H1 (cell line): ENCODE measurements around the gene SMC3. TPM values are rescaled to one million over a fixed set of nuclear protein-coding genes. Genes with fewer than 3 reads are reported as not detected.

ENCODE experiments used
- CTCF ChIA-PET: fragments of 300-600 bp; sonication (Branson Sonifier 250); formaldehyde crosslinking; loops from one replicate; lab custom pipeline; 2021; ENCODE audit not compliant: partially characterized antibody; lab: Charles Lee
- POLR2A ChIA-PET: fragments of 300-600 bp; sonication (Branson Sonifier 250); formaldehyde crosslinking; loops from one replicate; lab custom pipeline; 2021; ENCODE audit warnings: inconsistent platforms; ENCODE audit not compliant: partially characterized antibody; lab: Charles Lee
- DNase-seq, 2 experiments: peaks; one replicate each; pipeline versions ENCODE4 v3.0.0 to v3.0.0-alpha.2; 2010 to 2022; ENCODE audit warnings: low spot score in 2 of 2, low read depth in 1 of 2, mixed read lengths in 1 of 2
- FAIRE-seq: peaks from 2 replicates; lab custom pipeline; 2011; peaks lifted over from hg19 to GRCh38; lab: Jason Lieb, UNC
- H2AFZ ChIP-seq: 2 replicates; pipeline ENCODE4 v1.8.1; 2012; ENCODE audit warnings: low read length, inconsistent platforms
- H2AK5ac ChIP-seq: 2 replicates; pipeline ENCODE4 v1.6.1; 2013; ENCODE audit warnings: low read depth, low read length
- H2BK120ac ChIP-seq: replicated peaks from 2 replicates; pipeline ENCODE3; 2013; ENCODE audit warnings: low read depth, low read length, inconsistent platforms
- H2BK12ac ChIP-seq: 2 replicates; pipeline ENCODE4 v1.6.1; 2013; ENCODE audit warnings: low read depth, low read length
- H2BK15ac ChIP-seq: 2 replicates; pipeline ENCODE4 v1.6.1; 2013; ENCODE audit warnings: low read length
- H2BK20ac ChIP-seq: 2 replicates; pipeline ENCODE4 v1.6.1; 2013; ENCODE audit warnings: low read length
- H2BK5ac ChIP-seq: 2 replicates; pipeline ENCODE4 v1.6.1; 2013; ENCODE audit warnings: low read depth, low read length
- H3K14ac ChIP-seq: 2 replicates; pipeline ENCODE4 v1.6.1; 2013; ENCODE audit warnings: inconsistent platforms; ENCODE audit not compliant: insufficient read length
- H3K18ac ChIP-seq: 2 replicates; pipeline ENCODE4 v1.6.1; 2013; ENCODE audit warnings: low read length; ENCODE audit errors: extremely low read depth
- H3K23ac ChIP-seq: 2 replicates; pipeline ENCODE4 v1.6.1; 2013; ENCODE audit warnings: inconsistent platforms; ENCODE audit not compliant: insufficient read length
- H3K23me2 ChIP-seq: 2 replicates; pipeline ENCODE4 v1.6.1; 2013; ENCODE audit warnings: low read depth, low read length
- H3K27ac ChIP-seq: 2 replicates; pipeline ENCODE4 v1.6.1; 2011; ENCODE audit warnings: low read depth, low read length, inconsistent platforms
- H3K27me3 ChIP-seq, 4 experiments: replicated peaks in 1 of 4; 1 replicate in 1 of 4; 2 replicates in 3 of 4; pipeline versions ENCODE4 v1.6.1 to v1.8.1; 2011 to 2013; ENCODE audit warnings: low read length in 3 of 4, mild to moderate bottlenecking in 3 of 4, inconsistent platforms in 2 of 4, mixed read lengths in 2 of 4, moderate library complexity in 1 of 4; ENCODE audit not compliant: control insufficient read depth in 3 of 4, insufficient read depth in 3 of 4; ENCODE audit errors: extremely low read depth in 1 of 4
- H3K36me3 ChIP-seq, 4 experiments: 2 replicates each; pipeline versions ENCODE4 v1.6.1 to v1.8.1; 2011 to 2013; ENCODE audit warnings: mild to moderate bottlenecking in 4 of 4, low read length in 3 of 4, moderate library complexity in 2 of 4, control low read depth in 1 of 4, inconsistent platforms in 1 of 4; ENCODE audit not compliant: insufficient read depth in 4 of 4, control insufficient read depth in 2 of 4
- H3K4ac ChIP-seq: replicated peaks from 2 replicates; pipeline ENCODE3; 2013; ENCODE audit warnings: low read length, low read depth, mixed read lengths, inconsistent platforms; ENCODE audit not compliant: insufficient read length
- H3K4me1 ChIP-seq, 4 experiments: replicated peaks in 1 of 4; 1 replicate in 1 of 4; 2 replicates in 3 of 4; pipeline versions ENCODE4 v1.6.1 to v1.8.1; 2011 to 2013; ENCODE audit warnings: low read length in 3 of 4, inconsistent platforms in 2 of 4, mixed read lengths in 1 of 4; ENCODE audit not compliant: insufficient read depth in 4 of 4, control insufficient read depth in 3 of 4
- H3K4me2 ChIP-seq, 2 experiments: 2 replicates each; pipeline versions ENCODE4 v1.6.1 to v1.8.1; 2011 to 2013; ENCODE audit warnings: low read depth in 2 of 2, low read length in 2 of 2, control low read depth in 1 of 2, inconsistent platforms in 1 of 2, mild to moderate bottlenecking in 1 of 2; ENCODE audit not compliant: insufficient read depth in 1 of 2
- H3K4me3 ChIP-seq, 4 experiments: fragments of 200-600, 300-600 bp in 1 of 4; sonication (generic), shearing (Covaris generic), sonication (Bioruptor Twin) in 1 of 4; 2 replicates each; pipeline versions ENCODE4 v1.5.1 to v1.8.1; 2011 to 2016; ENCODE audit warnings: low read length in 4 of 4, low read depth in 3 of 4, control low read depth in 2 of 4, inconsistent platforms in 2 of 4, mild to moderate bottlenecking in 2 of 4, mixed read lengths in 1 of 4, moderate library complexity in 1 of 4; ENCODE audit not compliant: insufficient read depth in 2 of 4; ENCODE audit errors: extremely low read depth in 1 of 4
- H3K56ac ChIP-seq: replicated peaks from 2 replicates; pipeline ENCODE3; 2013; ENCODE audit warnings: low read depth, mild to moderate bottlenecking, mixed read lengths, low read length, inconsistent platforms; ENCODE audit not compliant: insufficient read length
- H3K79me1 ChIP-seq: 2 replicates; pipeline ENCODE4 v1.6.1; 2013; ENCODE audit warnings: low read depth, low read length, control low read depth
- H3K79me2 ChIP-seq, 2 experiments: 2 replicates each; pipeline versions ENCODE4 v1.6.1 to v1.8.1; 2012 to 2013; ENCODE audit warnings: low read length in 2 of 2, mild to moderate bottlenecking in 2 of 2, inconsistent platforms in 1 of 2; ENCODE audit not compliant: insufficient read depth in 2 of 2, control insufficient read depth in 1 of 2
- H3K9ac ChIP-seq, 4 experiments: replicated peaks in 1 of 4; 1 replicate in 1 of 4; 2 replicates in 3 of 4; pipeline versions ENCODE4 v1.6.1 to v1.8.1; 2011 to 2013; ENCODE audit warnings: low read depth in 3 of 4, low read length in 3 of 4, control low read depth in 2 of 4, mild to moderate bottlenecking in 2 of 4, moderate library complexity in 2 of 4, inconsistent platforms in 1 of 4; ENCODE audit errors: extremely low read depth in 1 of 4
- H3K9me3 ChIP-seq, 2 experiments: 2 replicates each; pipeline versions ENCODE4 v1.6.1 to v1.8.1; 2012 to 2013; ENCODE audit warnings: mild to moderate bottlenecking in 2 of 2, moderate library complexity in 2 of 2, control low read depth in 1 of 2, inconsistent platforms in 1 of 2, low read depth in 1 of 2, low read length in 1 of 2, mixed read lengths in 1 of 2; ENCODE audit not compliant: insufficient read depth in 2 of 2
- H4K20me1 ChIP-seq, 2 experiments: replicated peaks in 1 of 2; 2 replicates each; pipeline versions ENCODE3 to v1.8.1; 2011 to 2013; ENCODE audit warnings: inconsistent platforms in 2 of 2, low read length in 2 of 2, mild to moderate bottlenecking in 1 of 2; ENCODE audit not compliant: insufficient read depth in 2 of 2, control insufficient read depth in 1 of 2
- H4K5ac ChIP-seq: 2 replicates; pipeline ENCODE4 v1.6.1; 2013; ENCODE audit warnings: low read length, low read depth, mixed read lengths, inconsistent platforms; ENCODE audit not compliant: insufficient read length
- H4K8ac ChIP-seq: 2 replicates; pipeline ENCODE4 v1.8.0; 2013; ENCODE audit warnings: mild to moderate bottlenecking, moderate library complexity, low read length, inconsistent platforms; ENCODE audit not compliant: insufficient read depth; ENCODE audit errors: extremely low read depth
- H4K91ac ChIP-seq: replicated peaks from 2 replicates; pipeline ENCODE3; 2013; ENCODE audit warnings: low read length, mixed read lengths, inconsistent platforms; ENCODE audit not compliant: insufficient read length
- CTCF ChIP-seq, 3 experiments: IDR thresholded peaks; 1 replicate in 2 of 3; 2 replicates in 1 of 3; pipeline versions ENCODE4 v1.5.1 to v1.6.1; 2011; ENCODE audit warnings: low read length in 3 of 3, mild to moderate bottlenecking in 3 of 3, inconsistent platforms in 2 of 3, low read depth in 1 of 3, moderate library complexity in 1 of 3; ENCODE audit not compliant: insufficient read depth in 1 of 3; ENCODE audit errors: control extremely low read depth in 1 of 3
- HDAC6 ChIP-seq: IDR thresholded peaks from one replicate; pipeline ENCODE4 v1.7.1; 2012; ENCODE audit warnings: low read depth, mild to moderate bottlenecking, inconsistent platforms, low read length, moderate library complexity
- NANOG ChIP-seq: IDR thresholded peaks from 2 replicates; pipeline ENCODE4 v1.6.1; 2011; ENCODE audit warnings: low read length, low read depth, mild to moderate bottlenecking, inconsistent platforms; ENCODE audit not compliant: insufficient read depth, poor library complexity, severe bottlenecking
- TAF1 ChIP-seq: IDR thresholded peaks from 2 replicates; pipeline ENCODE4 v1.6.1; 2011; ENCODE audit warnings: mild to moderate bottlenecking, low read depth, low read length
- WGBS, 2 experiments: shearing (Covaris generic) in 1 of 2; methylation state at CpG; one replicate each; pipeline versions ENCODE4 v1.1.6 to v1.1.7; 2013 to 2015; ENCODE audit warnings: low lambda C conversion rate in 2 of 2, mixed read lengths in 2 of 2, inconsistent platforms in 1 of 2, low coverage in 1 of 2, missing lambda C conversion rate in 1 of 2; ENCODE audit not compliant: insufficient replicate concordance in 2 of 2, insufficient coverage in 1 of 2, insufficient read length in 1 of 2; ENCODE audit errors: extremely low coverage in 1 of 2, missing lambda C conversion rate in 1 of 2; 5-methylcytosine and 5-hydroxymethylcytosine counted together
- polyA plus RNA-seq, 7 experiments: library from polyadenylated mRNA; depleted of rRNA in 3 of 7; stranded (reverse) in 5 of 7; unstranded in 2 of 7; fragments of >200 nt in 5 of 7; fragments of 200-250 nt in 2 of 7; gene quantifications; 1 replicate in 5 of 7; 2 replicates in 1 of 7; 4 replicates in 1 of 7; pipeline versions ENCODE4 v1.2.1 to v1.2.3, GENCODE V29; 2011 to 2013; ENCODE audit warnings: missing spikeins in 2 of 7, mixed read lengths in 2 of 7
- total RNA-seq: library from RNA; stranded (reverse); fragmentation: NEBNext Ultra II Directional; extraction: Animal tissue kit (Norgen Biotek cat#: 25700); gene quantifications from 2 replicates; pipeline ENCODE4 v1.2.1, GENCODE V29; 2021

Gene SMC3
- total and polyA plus RNA-seq, 2 of the 8 experiments (the other 6 are each of a cell fraction or from before 2014, with no cell fraction given), result 12.7 to 93.4 TPM

GRCh38 chr10:110572862-110573261 lies 5.4 kb downstream of the SMC3 start:
- no peaks in the 10 kb centered on the region for H3K27me3 ChIP-seq
- no peak overlapping the region for H3K56ac ChIP-seq
- no peak for FAIRE-seq
- peaks cover 0 to 61% (median 20%) of the 10 kb centered on the region in 4 experiments; a peak in 7 of 8 replicates for H3K36me3 ChIP-seq
- H3K18ac ChIP-seq, result no peak overlapping the region
- no peak overlapping the region for H3K27ac ChIP-seq
- no peak overlapping the region for H3K23ac ChIP-seq
- TF ChIP-seq CTCF (IDR thresholded peaks at IDR 0.05; ENCODE audit: control extremely low read depth in 1 of 3, insufficient read depth in 1 of 3, low read depth in 1 of 3, low read length in 3 of 3) (no peak), NANOG (no peak), HDAC6 (no peak), TAF1 (no peak)
- TF ChIP-seq, all 59 proteins: peak for 0
- Histone ChIP-seq H3K79me1 (peaks cover 8% of the 10 kb centered on the region), H3K4me1 (peaks cover 0 to 4% (median 0%) of the 10 kb centered on the region in 4 experiments; a peak in 1 of 7 replicates), H2BK20ac (no peak overlapping the region), H3K4ac (no peak overlapping the region), H2AFZ (no peak overlapping the region), H3K79me2 (peaks cover 19 to 88% of the 10 kb centered on the region in 2 experiments), H4K8ac (no peak overlapping the region), H3K9me3 (no peaks in the 10 kb centered on the region), H2AK5ac (no peak overlapping the region), H3K4me3 (no peak overlapping the region), H3K9ac (no peak overlapping the region), H2BK5ac (no peak overlapping the region), H2BK15ac (no peak overlapping the region), H3K23me2 (no peaks in the 10 kb centered on the region), H3K4me2 (no peak overlapping the region), H4K20me1 (peaks cover 13 to 15% of the 10 kb centered on the region in 2 experiments), H2BK120ac (no peak overlapping the region), H4K91ac (no peak overlapping the region), H2BK12ac (no peak overlapping the region), H4K5ac (no peak overlapping the region), H3K14ac (no peak overlapping the region)
- POLR2A ChIA-PET, result no interaction called here
- CTCF ChIA-PET, result interaction anchor here (0.5 kb wide), 1 partner anchor 24 kb away, joined by 4 read pairs; no protein-coding TSS in a partner anchor
- DNase-seq, result no peak
- 94% methylated on average over 2 of the region's 2 CpGs; no CpG with 5 or more reads in 1 of the 2 experiments for WGBS, 2 experiments
